Glomerular visceral epithelial cell (primary cell): ENCODE results near the gene ITSN2.

Experiments
- DNase-seq: peaks from one replicate; pipeline ENCODE4 v3.0.0-alpha.2; 2016; ENCODE audit errors: extremely low spot score

The ITSN2 gene

DNA sequence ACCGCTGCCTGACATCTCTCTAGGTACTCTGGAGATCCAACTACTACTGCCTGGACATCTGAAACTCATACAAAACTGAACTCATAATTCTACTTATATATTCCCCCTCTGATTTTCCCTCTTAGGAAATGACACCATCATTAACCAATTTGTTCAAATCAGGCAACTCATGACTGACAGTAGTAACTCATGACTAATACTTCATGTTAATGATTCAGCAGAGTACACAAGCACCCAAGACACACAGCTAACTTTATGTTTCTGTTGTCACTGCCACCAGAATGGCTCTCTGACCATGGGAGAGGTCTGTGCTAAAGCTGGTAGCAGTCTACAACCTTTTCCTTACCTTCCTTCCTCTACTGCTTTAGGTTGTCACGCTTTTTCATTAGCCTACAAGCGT, 91.1 kb downstream of the ITSN2 start:
- peak; percentile 15 for DNase-seq

DNA sequence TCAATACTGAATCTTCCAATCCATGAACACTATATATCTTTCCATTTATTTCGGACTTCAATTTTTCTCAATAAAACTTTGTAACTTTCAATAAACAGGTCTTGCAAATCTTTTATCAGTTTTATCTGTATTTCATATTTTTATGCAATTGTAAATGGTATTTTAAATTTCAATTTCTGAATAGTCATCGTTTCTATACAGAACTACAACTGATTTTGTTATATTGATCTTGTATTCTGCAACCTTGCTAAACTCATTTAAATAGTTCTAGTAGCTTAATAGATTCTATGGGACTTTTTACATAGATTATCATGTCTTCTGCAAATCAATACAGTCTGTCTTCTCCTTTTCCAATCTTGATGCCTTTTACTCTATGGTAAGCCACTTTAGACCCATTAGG, 95.1 kb downstream of the ITSN2 start:
- DNase-seq = no peak

DNA sequence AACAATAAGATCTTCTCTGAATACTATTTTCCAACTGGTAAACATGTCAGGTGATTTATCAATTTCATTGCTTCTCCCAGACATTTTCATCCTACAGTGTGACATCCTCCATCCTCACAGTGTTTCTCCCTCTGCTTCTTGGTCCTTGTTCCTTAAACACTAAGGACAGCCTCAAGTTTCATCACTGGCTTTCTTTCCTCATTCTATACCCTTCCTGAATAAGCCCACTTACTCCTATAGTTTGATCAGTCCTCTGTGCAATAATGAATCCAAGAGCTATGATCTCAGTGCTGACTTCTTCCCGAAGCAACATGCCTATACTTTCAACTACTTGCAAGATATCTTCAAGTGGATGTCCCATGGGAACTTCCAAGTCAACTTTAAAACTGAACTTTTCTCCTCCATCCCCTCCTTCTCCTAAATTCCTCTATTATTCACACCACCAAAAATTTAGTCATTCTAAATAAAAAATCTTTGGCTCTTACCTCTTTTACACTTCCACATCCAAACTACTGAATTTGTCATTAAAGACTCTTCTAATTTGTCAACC, 97.8 kb downstream of the ITSN2 start:
- DNase-seq = no peak

DNA sequence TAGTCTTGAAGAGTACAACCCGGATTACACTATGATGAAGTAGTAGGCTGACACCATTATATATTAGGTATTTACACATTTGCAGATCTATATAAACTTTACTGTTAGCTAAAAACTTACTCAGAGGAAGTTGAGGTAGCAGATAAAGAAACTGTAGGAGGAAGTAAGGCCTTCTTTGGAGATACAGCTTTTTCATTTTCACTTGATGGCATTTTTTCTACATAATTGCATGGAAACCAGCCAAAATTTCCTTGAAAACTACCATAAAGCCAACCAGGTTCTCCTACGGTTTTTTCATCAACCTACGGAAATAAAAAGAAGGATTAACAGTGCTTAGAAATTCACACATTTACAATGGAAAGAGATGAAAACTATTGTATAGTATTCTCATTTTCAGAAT, 98.9 kb downstream of the ITSN2 start:
- no peak for DNase-seq

DNA sequence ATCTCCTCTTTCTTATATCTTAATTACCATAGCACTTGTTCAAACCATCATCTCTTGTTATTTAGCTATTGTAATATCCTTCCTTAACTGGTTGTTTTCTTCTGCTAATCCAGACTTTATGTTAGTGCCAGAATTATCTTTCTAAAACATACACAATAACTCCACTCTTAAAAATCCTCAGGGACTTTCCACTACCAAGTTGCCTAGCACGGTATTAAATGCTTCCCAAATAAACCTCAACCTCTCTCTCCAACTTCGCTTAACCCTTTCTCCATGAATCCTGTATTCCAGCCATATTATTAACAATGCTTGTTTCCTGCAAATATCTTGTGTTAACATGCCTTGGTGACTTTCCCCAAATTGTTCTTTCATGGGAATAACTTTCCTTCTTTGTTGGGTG, 101.0 kb downstream of the ITSN2 start:
- no peak for DNase-seq

DNA sequence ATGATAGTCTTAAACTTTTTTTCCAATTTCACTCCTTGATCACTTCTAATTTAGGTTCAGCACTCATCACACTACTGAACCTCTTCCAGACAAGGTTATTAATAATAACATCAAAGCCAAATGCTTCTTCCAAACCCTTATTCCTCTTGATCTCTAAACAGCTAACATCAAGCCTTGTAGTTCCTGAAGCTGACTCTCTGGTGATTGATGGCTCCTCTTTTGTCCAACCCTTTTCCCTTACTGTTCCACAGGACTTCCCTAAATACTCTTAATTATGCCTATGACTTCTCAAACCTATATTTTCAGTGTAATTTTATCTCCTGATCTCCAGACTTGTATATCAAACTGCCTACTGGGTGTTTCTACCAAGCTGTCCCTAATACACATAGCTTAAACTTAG, 101.6 kb downstream of the ITSN2 start:
- DNase-seq = no peak

DNA sequence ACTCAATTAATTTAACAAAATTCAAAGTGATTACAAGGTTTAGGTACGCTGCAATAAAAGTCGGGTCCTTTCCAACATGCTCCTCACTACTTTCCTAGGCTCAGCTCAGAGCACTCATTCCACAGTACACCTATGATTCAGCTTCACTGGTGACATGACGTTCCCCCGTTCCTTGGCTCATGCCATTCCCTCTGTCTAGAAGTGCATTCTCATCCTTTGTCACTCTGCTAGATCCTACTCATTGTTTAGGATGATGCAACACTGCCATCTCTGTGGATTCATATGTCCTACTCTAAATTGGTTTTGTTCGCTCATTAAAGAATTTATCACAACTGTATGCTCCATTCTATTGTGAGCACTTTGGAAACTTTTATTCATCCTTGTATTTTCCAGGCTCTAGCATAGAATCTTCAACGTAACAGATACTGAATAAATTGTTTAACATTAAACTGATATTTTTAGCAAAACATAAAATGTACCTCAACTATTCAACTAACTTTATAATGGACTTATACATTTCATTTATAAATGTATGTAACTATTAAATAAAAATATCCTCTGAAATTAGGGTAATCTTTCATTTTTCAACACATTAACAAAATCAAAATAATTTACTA, 106.9 kb downstream of the ITSN2 start:
- no peak for DNase-seq

DNA sequence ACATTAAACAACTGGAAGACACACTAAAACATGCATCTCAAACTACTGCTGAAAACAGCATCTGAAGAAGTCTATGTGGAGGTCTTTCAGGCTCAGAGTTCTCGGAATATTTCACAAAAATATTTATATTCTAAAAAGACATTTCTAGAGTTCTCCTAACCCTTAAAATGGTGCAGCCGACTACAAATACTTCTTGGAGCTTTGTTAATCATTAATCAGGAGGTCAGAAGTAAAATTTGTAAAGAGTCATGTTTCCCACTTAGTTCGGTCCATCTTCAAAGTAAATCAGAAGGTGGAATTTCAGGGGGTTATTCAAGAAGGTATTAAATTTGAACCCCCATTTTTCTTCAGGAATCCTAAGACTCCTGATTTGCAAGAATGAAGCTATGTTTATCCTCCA, 112.7 kb downstream of the ITSN2 start:
- DNase-seq = no peak

DNA sequence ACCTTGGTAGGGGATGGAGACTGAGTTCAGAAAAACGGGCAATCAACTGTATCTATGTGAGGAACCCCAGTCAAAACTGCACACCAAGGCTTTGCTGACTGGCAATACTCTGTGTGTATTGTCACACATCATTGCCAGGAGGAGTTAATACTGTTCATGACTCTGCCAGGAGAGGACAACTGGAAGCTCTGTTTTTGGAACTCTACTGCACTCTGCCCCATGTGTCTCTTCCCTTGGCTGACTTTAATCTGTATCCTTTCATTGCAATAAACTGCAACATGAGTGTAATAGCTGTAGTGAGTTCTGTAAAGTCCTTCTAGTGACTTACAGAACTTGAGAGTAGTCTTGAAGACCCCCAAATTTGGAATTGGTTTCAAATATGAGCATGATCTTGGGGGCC, 113.2 kb downstream of the ITSN2 start:
- DNase-seq = no peak

DNA sequence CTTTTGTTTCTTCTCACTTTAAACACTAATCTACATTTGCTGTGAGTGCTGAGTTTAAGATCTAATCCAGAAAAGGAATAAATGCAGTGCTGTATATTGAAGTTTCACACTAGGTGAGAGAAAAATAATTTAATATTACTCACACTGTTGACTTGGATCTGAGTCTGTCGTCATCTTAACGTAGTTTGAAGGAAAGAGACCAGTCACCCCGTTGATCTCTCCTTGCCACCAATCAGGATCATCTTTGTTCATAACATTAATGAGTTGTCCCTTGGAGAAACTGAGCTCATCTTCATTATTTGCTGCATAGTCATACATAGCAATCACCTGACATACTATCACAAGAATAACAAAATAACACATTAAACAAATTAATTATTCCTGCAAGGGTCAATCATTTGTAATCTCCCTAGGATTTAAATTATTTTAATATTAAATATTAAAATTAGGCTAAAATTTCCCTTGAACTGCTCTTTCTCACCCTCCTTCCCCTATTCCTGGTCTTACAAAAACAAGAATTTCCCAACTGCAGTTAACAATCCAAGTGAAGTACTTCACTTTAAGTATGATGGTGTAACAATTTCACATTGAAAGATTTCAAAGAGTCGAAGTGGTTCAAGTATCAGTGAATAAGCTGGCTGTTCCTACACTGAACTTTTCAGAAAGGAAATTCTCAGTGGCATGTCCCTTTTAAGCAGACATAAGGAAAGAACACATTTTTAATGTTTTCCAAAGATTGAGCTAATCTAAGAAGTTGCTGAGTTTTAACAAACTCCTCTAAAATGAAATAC, 114.2 kb downstream of the ITSN2 start:
- no peak for DNase-seq

DNA sequence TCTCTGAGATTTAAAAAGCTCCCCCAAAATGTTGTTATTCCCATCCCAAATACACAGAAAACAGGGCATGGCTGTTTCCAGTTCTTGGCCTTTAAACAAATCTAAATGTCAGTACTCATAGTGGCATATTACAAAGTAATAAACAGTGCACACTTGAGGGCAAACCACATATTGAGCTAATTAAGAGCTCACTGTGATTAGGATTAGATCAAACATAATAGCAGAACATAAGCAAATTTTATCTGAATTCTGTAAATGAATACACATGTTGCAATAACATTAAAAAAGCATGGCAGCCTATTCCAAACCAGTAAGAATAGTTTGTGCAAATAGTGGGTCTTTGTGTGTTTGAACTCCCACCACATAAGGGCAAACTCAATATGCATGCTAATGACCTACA, 118.8 kb downstream of the ITSN2 start:
- no peak for DNase-seq

DNA sequence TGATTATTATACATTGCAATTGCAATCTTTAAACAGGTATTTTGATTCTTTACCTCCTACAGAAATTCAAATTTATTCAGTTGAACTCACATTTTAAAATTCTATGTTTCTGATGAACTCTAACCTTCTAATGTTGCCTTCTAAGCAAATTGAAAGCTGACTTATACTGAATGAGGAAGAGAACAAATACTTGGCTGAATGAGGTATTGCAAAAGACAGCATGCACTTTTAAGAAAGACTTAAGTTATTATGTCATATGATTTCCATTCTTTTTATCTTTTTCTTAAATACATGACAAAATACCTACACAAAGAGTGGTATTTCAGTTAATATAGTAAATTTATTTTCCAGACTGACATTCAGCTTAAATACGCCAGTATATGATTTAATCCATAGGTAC, 120.8 kb downstream of the ITSN2 start:
- DNase-seq = no peak

DNA sequence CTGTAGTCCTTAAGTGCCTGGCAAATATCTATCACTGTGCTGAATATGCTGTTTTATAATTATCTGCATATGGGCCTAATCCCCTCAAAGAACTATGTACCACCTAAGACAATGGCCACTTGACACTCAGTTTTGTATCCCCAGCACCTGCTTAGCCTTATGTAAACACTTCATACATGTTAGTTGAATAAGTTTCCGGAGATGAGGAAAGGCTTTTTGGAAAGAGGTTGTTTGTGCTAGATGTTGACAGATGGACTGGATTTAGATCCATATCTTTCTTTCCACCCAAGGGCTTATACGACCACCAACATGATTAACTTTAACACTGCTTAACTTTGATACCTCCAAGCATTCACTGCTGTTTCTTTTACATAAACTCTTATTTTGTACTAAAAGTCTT, 122.2 kb downstream of the ITSN2 start:
- DNase-seq = no peak

DNA sequence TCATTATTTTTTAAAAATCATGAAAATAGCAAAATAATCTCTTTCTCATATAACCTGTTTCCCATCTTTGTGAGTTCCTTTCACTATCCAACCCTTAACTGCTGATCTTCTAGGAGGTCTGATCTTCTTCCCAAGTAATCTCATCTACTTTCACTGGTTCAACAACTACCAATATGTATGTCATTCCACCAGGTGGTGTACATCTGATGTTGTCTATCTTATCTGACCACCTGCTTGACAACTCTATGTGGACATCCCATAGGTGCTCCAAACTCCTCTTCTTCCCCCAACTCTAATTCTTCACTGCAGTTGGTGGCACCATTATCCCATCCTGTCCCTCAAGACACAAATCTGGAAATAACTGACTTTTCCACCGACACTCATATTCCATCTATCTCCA, 123.0 kb downstream of the ITSN2 start:
- DNase-seq = no peak

DNA sequence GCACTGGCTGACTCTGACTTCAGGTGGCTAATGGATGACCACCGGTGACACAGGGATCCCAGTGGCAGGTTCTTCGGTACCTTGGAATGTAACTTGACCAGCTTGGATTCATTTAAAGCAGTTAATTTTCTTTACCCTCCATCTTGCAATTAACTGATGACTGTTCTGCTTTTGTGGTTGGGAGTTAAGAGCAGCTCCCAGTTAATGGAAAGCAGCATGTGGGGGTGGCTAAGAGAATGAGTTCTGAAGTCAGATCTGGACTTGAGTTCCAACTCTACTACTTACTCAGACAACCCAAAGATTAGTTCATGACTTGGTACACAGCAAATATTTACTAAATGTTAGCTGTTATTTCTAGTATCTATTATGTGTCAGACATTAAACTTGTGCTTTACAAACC, 127.0 kb downstream of the ITSN2 start:
- no peak for DNase-seq

DNA sequence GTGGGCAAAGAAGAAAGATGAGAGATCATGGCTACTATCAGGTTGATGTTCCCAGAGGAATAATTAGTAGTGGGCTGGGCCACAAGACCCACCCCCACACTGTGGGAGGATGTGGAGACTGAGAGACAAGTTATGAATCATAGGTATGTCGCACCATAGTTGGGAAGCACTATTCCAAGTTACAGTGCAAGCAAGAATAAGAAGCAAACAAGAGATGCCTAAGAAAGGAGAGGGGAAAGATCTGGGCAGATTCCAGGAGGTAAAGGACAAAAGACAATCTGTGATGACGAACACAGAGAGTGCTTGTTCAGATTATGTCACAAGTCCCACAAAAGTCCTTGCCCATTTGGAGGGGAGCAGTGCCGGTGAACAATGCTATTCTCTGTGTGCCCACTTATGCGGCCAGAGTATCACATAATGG, 128.9 kb downstream of the ITSN2 start:
- DNase-seq = no peak

DNA sequence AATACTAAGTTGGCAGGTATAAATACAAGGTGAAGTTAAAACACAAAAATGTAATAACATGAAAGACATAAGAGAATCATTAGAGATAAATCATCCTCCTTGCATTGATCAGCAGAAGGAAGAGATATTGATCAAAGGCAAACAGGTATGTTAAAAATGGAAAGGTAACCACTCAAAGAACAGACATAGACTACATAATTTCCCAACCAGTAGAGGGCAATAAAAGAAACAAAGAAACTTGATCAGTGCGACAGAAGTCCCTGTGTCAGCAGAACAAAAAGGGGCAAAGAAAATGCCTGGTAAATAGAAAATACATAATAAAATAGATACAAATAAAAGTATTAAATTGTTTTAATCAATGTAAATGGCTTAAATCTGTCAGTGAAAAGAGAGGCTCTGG, 131.9 kb downstream of the ITSN2 start:
- no peak for DNase-seq

DNA sequence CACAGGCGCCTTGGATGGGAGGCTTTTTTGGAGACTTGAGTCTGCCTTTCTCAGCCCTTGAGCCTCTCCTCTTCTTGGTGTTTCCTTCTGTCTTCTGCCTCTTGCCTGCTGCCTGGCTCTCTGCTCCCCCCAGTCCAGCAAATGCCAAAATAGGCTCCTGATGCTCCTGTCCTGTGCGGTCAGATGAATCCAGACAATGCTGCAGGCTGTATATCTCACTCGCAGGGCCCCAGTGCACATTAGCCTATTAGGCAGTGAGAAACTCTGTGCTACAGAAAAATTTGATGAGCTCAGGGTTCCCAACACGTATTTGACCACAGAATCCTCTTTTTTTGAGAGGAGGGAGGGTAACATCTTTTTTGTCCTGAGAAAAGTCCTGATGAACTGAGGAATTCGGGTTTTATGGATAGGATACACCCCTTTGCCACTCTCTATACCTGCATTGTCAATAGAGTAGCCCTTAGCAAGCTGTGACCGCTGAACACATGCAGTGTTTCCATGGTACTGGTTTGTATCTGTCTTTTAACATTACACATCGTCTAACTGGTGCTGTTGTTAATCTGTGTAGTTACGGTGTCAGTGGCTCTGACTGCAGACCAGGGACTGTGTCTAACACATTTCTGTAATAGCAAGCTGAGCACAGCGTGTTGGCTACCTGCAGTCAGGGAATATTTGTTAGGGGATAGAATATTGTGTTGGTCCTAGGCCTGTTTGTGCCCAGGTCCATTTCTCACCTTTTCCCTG, 134.7 kb downstream of the ITSN2 start:
- no peak for DNase-seq

DNA sequence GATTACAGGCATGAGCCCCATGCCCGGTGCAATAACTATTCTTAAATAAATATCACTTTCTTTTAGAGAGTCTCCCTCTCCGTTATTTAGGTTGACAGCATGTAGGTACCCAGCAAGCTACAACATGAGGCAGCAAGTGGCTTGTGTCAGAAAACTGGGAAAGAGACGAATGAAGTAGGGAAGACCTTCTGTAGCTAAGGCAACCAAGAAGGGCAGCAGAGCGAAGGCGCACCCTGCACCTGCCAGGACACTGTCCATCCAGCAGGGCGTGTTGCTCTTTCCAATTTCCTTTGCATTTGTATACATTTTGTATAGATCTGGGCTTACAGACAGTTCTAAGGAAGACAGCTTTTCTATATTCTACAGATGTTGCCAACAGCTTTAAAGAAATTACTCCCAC, 137.4 kb downstream of the ITSN2 start:
- DNase-seq = no peak

DNA sequence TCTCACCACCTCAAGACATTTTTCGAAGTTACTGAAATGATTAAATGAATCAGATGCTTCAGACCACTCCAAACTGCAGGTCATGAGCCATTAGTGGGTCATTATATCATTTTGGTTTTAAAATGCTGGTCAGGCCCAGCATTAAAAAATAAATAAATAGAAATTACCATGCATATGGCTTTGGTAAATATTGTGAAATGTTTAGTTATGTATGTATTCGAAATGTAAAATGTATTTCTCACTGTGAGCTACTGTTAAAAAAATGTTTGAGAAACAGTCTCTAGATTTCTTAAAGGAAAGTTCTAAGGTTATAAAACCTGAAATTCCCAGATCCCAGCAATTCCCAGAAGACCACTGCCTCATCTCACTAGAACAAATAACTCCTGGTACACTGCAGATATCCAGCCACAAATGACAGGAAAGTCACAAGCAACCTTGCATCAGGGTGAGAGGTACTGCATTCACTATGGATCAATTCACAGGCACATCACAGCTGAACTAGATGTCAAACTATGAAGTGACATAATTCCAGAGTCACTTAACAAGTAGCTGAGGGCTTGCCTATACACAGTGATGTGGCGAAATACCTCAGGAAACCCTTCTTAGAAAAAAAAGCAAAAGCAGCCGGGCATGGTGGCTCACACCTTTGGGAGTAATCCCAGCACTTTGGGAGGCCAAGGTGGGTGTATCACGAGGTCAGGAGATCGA, 138.8 kb downstream of the ITSN2 start:
- DNase-seq = no peak

DNA sequence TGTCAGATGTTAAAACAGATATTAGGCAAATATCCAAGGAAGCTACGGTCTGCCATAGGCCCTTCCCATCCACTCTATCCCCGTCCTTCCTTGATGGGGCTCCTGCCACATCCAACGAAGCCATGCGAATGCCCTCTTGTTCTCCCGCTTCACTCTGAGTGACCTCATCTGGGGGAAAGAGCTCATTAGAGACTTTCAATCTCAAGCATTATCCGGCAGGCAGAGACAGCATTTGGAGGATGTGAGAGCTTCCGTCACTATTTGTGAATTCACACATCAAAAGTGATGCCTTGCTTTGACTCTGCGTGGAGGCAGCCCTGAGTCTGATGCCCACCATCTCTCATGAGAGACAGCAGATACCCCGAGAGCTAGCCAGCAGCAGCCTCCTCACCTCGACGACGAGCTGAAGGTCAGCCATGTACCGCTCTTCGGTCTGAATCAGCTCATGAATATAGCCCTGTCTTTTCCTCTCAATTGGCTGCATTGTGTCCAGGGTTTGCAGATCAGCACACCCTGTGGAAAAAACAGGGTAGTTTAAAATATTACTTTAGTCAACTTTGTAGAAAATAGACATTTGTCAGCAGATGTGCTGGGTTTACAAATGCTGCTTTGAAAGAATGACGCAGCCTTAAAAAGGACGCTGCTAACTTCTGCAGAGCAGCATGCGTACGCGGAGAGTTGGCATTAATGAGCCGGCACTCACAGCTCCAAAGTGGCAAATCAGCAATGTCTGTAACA, 139.6 kb downstream of the ITSN2 start:
- DNase-seq = no peak
